ENCODE measurements around the gene PEPD.
"Not testable (repeated sequence)": the region's sequence is repeated elsewhere in the genome, so short reads cannot be mapped to it uniquely, and the experiment has no call there.

The PEPD gene

GRCh38 chr19:33493401-33494275 is 28.0 kb downstream of the PEPD start:
- TF ChIP-seq, protein P1, sequence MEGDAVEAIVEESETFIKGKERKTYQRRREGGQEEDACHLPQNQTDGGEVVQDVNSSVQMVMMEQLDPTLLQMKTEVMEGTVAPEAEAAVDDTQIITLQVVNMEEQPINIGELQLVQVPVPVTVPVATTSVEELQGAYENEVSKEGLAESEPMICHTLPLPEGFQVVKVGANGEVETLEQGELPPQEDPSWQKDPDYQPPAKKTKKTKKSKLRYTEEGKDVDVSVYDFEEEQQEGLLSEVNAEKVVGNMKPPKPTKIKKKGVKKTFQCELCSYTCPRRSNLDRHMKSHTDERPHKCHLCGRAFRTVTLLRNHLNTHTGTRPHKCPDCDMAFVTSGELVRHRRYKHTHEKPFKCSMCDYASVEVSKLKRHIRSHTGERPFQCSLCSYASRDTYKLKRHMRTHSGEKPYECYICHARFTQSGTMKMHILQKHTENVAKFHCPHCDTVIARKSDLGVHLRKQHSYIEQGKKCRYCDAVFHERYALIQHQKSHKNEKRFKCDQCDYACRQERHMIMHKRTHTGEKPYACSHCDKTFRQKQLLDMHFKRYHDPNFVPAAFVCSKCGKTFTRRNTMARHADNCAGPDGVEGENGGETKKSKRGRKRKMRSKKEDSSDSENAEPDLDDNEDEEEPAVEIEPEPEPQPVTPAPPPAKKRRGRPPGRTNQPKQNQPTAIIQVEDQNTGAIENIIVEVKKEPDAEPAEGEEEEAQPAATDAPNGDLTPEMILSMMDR (conservative IDR thresholded peaks at IDR 0.05; ENCODE audit: low read depth), result no peak
- CTCF ChIA-PET, result no interaction called here
- no peak for DNase-seq (ENCODE audit: low spot score)
- POLR2A ChIA-PET (ENCODE audit: low non-redundant PET), result no interaction called here
- no peak overlapping the region for H3K27ac ChIP-seq

- POLR2A ChIA-PET (ENCODE audit: low non-redundant PET), result no interaction called here
- TF ChIP-seq, protein P1 (conservative IDR thresholded peaks at IDR 0.05; ENCODE audit: low read depth), result no peak
- CTCF ChIA-PET, result no interaction called here
- no peak overlapping the region for H3K27ac ChIP-seq
- DNase-seq (ENCODE audit: low spot score), result no peak
Measured at GRCh38 chr19:33492951-33493350, 28.6 kb downstream of the PEPD start.

DNA sequence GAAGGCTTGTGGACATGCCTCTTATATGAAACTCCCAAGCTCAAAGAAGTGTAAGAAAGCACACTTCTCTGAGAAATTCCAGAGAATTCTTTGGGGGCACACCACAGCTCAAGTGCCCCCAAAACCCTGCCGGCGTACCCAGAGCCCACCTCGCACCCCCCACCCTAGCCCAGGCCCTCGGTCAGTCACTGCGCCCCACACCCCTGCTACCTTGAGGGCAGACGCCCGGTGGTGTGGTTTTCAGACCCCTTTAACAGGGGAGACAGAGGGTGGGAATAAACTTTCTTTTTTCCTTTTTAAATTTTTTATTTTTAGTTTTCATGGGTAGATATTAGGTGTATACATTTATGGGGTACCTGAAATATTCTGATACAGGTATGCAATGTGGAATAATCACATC is 29.5 kb downstream of the PEPD start:
- H3K27ac ChIP-seq, result no peak overlapping the region
- DNase-seq (ENCODE audit: low spot score), result no peak
- TF ChIP-seq, protein P1 (conservative IDR thresholded peaks at IDR 0.05; ENCODE audit: low read depth), result no peak
- ChIA-PET CTCF (interaction anchor here (0.6 to 0.7 kb wide), 3 partner anchors 13 to 636 kb away, joined by 3 to 4 read pairs (median 3); no protein-coding TSS in a partner anchor), POLR2A (ENCODE audit: low non-redundant PET) (no interaction called here)

GRCh38 chr19:33490596-33490995 is 31.0 kb downstream of the PEPD start:
- DNase-seq (ENCODE audit: low spot score); CTCF ChIA-PET; H3K27ac ChIP-seq; POLR2A ChIA-PET (ENCODE audit: low non-redundant PET): not testable (repeated sequence)

- CTCF ChIA-PET, result no interaction called here
- no peak for DNase-seq (ENCODE audit: low spot score)
- H3K27ac ChIP-seq, result no peak overlapping the region
- TF ChIP-seq, protein P1 (conservative IDR thresholded peaks at IDR 0.05; ENCODE audit: low read depth), result no peak
- POLR2A ChIA-PET (ENCODE audit: low non-redundant PET), result no interaction called here
Measured at GRCh38 chr19:33490041-33490451, 31.5 kb downstream of the PEPD start.

GRCh38 chr19:33488826-33489225 is 32.8 kb downstream of the PEPD start:
- TF ChIP-seq, protein P1 (conservative IDR thresholded peaks at IDR 0.05; ENCODE audit: low read depth), result no peak
- DNase-seq (ENCODE audit: low spot score), result no peak
- ChIA-PET CTCF (interaction anchor here (0.5 to 0.7 kb wide), 2 partner anchors 59 to 270 kb away, joined by 3 to 4 read pairs; no protein-coding TSS in a partner anchor), POLR2A (ENCODE audit: low non-redundant PET) (no interaction called here)
- no peak overlapping the region for H3K27ac ChIP-seq
